ENCODE data around the gene WNT10A. TPM values are rescaled to one million over a fixed set of nuclear protein-coding genes. Genes with fewer than 3 reads are reported as not detected.

Gene WNT10A
- total RNA-seq, 1 experiment from 2014 or later, result 2.4 TPM

DNA sequence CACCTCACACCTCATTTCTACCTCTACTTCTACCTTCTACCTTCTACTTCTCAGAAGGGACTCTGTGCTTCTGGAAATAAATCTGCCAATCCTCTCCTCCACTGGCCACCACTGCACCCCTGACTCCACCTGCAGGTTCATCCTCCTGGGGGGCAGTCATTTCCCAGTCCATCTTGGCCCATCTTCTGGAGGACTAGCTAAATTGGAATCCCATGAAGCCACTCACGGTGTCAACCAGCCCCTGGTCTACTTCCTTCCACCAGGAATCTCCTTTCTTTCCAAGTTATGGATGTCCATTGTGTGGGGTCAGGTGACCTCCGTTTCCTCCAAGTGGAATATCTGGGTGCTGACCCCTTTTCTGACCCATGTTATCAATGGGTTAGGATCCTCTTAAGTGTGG, 3.9 kb downstream of the WNT10A start:
- H3K9me3 Mint-ChIP-seq (ENCODE audit: low read depth, unreplicated experiment), result no peaks in the 10 kb centered on the region
- TF ChIP-seq, protein P1, sequence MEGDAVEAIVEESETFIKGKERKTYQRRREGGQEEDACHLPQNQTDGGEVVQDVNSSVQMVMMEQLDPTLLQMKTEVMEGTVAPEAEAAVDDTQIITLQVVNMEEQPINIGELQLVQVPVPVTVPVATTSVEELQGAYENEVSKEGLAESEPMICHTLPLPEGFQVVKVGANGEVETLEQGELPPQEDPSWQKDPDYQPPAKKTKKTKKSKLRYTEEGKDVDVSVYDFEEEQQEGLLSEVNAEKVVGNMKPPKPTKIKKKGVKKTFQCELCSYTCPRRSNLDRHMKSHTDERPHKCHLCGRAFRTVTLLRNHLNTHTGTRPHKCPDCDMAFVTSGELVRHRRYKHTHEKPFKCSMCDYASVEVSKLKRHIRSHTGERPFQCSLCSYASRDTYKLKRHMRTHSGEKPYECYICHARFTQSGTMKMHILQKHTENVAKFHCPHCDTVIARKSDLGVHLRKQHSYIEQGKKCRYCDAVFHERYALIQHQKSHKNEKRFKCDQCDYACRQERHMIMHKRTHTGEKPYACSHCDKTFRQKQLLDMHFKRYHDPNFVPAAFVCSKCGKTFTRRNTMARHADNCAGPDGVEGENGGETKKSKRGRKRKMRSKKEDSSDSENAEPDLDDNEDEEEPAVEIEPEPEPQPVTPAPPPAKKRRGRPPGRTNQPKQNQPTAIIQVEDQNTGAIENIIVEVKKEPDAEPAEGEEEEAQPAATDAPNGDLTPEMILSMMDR (IDR thresholded peaks at IDR 0.05; ENCODE audit: unreplicated experiment), result no peak
- H3K27ac Mint-ChIP-seq (ENCODE audit: unreplicated experiment), result peak overlapping the region; percentile 53
- no peak for DNase-seq
- peaks cover 26% of the 10 kb centered on the region for H3K36me3 Mint-ChIP-seq (ENCODE audit: insufficient read depth, unreplicated experiment)
- intact Hi-C loops (cut with micrococcal nuclease; ENCODE audit: unreplicated experiment), result no loop called here
- CTCF ChIA-PET, result interaction anchor here (0.8 to 2.9 kb wide), 3 partner anchors 8 to 13 kb away, joined by 3 to 9 read pairs (median 8); no protein-coding TSS in a partner anchor
- BruUV-seq (replicated peaks), result no TSS peak
- peaks cover 59% of the 10 kb centered on the region for H3K27me3 Mint-ChIP-seq (ENCODE audit: unreplicated experiment)
- H3K4me1 Mint-ChIP-seq (ENCODE audit: low read depth, unreplicated experiment), result peaks cover 32% of the 10 kb centered on the region
- H3K4me3 Mint-ChIP-seq (ENCODE audit: low read depth, unreplicated experiment), result peak overlapping the region; percentile 23

DNA sequence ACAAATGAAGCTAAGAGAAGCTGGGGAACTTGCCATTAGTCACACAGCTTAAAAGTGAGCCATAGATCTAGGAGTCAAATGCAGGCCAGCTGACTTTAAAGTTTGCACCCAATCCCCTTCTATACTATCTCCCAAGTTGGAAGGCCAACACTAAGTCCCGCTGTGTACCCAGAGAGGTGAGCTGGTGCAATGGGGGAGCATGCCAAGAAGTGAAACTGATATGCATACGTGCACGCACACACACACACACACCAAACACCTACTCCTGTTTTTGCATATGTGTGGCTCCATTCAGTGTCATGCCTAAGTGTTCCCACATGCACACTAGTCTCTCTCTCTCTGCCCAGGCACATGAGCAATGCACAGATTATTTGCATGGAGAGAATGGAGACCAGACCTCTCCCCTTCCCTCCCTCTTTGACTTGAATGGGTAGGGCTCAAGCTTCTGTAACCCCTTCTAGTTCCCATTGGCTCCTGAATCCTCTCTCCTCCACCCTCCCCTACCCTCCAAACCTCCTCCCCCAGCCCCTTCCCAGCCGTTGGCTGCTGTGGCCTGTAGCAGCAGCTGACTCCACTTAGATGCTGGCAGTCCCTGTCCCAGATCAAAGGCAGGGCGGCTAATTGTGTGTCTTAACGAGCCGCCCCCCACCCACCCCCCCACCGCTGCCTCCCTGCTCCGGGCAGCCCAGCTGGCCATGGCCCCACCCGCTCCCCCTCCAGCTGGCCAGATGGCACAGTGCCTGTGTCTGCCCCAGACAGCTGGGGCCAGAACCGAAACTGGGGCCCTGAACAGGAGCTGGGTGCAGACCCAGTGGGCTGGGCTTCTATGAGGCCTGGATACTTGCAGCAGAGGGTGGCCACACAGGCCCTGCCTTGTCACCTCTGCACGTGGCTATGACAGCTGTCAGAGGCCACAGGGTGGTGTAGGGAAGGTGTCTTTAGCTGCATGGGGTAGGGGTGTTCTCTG, 5.6 kb downstream of the WNT10A start:
- BruUV-seq (replicated peaks), result no TSS peak
- H3K27me3 Mint-ChIP-seq (ENCODE audit: unreplicated experiment), result peaks cover 50% of the 10 kb centered on the region
- TF ChIP-seq, protein P1 (IDR thresholded peaks at IDR 0.05; ENCODE audit: unreplicated experiment), result no peak
- CTCF ChIA-PET, result interaction anchor here (0.6 to 2.9 kb wide), 3 partner anchors 10 to 94 kb away, joined by 3 to 9 read pairs (median 9); no protein-coding TSS in a partner anchor
- intact Hi-C loops (cut with micrococcal nuclease; ENCODE audit: unreplicated experiment), result no loop called here
- H3K36me3 Mint-ChIP-seq (ENCODE audit: insufficient read depth, unreplicated experiment), result peaks cover 13% of the 10 kb centered on the region
- no peak overlapping the region for H3K4me3 Mint-ChIP-seq (ENCODE audit: low read depth, unreplicated experiment)
- peaks cover 28% of the 10 kb centered on the region for H3K4me1 Mint-ChIP-seq (ENCODE audit: low read depth, unreplicated experiment)
- DNase-seq, result no peak
- no peaks in the 10 kb centered on the region for H3K9me3 Mint-ChIP-seq (ENCODE audit: low read depth, unreplicated experiment)
- no peak overlapping the region for H3K27ac Mint-ChIP-seq (ENCODE audit: unreplicated experiment)

DNA sequence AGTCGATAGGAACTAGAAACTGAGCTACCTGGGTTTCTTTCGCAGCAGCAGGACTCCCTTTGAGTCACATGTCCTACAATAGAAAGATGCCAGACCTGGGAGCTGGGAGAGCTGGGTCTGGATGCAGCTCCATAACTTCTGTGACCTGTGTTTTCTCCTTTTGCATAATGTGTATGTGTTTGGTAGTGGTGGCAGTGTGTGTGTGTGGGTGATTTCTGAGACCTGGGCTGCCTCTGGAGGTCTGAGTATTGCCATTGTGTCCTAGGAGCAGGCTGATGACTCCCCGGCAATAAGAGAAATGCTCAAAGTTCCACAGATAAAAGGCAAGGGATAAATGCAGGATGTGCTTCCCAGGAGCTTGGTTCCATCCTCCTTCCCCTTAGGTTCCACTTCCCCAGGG, 6.4 kb downstream of the WNT10A start:
- no peak overlapping the region for H3K4me3 Mint-ChIP-seq (ENCODE audit: low read depth, unreplicated experiment)
- peaks cover 15% of the 10 kb centered on the region for H3K36me3 Mint-ChIP-seq (ENCODE audit: insufficient read depth, unreplicated experiment)

DNA sequence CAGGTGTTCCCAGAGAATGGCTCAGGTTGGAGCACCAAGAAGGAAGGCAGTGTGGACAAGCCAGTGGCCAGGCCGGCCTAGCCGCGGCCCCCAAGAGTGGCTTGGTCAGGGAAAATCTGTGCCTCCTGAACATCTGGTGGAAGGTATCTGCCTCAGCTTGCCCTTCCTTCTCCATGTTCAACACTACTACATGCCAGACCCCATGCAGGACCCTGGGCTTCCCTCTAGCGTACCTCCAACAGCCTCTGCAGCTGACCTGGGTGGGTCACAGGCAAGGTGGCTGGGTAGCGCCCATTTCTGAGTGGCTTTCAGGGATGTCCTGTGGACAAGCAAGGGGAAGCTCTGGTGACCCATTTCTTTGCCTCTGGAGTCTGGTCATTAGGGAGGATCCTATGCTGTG, 7.7 kb downstream of the WNT10A start:
- no peak for DNase-seq
- peaks cover 16% of the 10 kb centered on the region for H3K4me1 Mint-ChIP-seq (ENCODE audit: low read depth, unreplicated experiment)
- CTCF ChIA-PET, result interaction anchor here (1.8 kb wide), 1 partner anchor 9 kb away, joined by 4 read pairs; no protein-coding TSS in a partner anchor
- H3K9me3 Mint-ChIP-seq (ENCODE audit: low read depth, unreplicated experiment), result no peaks in the 10 kb centered on the region
- intact Hi-C loops (cut with micrococcal nuclease; ENCODE audit: unreplicated experiment), result no loop called here
- H3K27me3 Mint-ChIP-seq (ENCODE audit: unreplicated experiment), result peaks cover 29% of the 10 kb centered on the region
- TF ChIP-seq, protein P1 (IDR thresholded peaks at IDR 0.05; ENCODE audit: unreplicated experiment), result no peak
- H3K4me3 Mint-ChIP-seq (ENCODE audit: low read depth, unreplicated experiment), result no peak overlapping the region
- H3K36me3 Mint-ChIP-seq (ENCODE audit: insufficient read depth, unreplicated experiment), result peaks cover 13% of the 10 kb centered on the region
- no TSS peak for BruUV-seq (replicated peaks)
- no peak overlapping the region for H3K27ac Mint-ChIP-seq (ENCODE audit: unreplicated experiment)

More for the DNA sequence above, 6.4 kb downstream of the WNT10A start:
- Mint-ChIP-seq H3K27me3 (ENCODE audit: unreplicated experiment) (peaks cover 42% of the 10 kb centered on the region), H3K4me1 (ENCODE audit: low read depth, unreplicated experiment) (peaks cover 20% of the 10 kb centered on the region), H3K9me3 (ENCODE audit: low read depth, unreplicated experiment) (no peaks in the 10 kb centered on the region), H3K27ac (ENCODE audit: unreplicated experiment) (no peak overlapping the region)
- TF ChIP-seq, protein P1 (IDR thresholded peaks at IDR 0.05; ENCODE audit: unreplicated experiment), result no peak
- BruUV-seq (replicated peaks), result no TSS peak
- CTCF ChIA-PET, result interaction anchor here (0.6 to 2.9 kb wide), 3 partner anchors 10 to 93 kb away, joined by 3 to 9 read pairs (median 9); no protein-coding TSS in a partner anchor
- no peak for DNase-seq
- intact Hi-C loops (cut with micrococcal nuclease; ENCODE audit: unreplicated experiment), result no loop called here
